Measurements from ENCODE around the gene FNIP2. TPM values are rescaled to one million over a fixed set of nuclear protein-coding genes. Genes with fewer than 3 reads are reported as not detected.
A peak's percentile ranks its signal among the peaks of the same experiment; 100 is the strongest.

Gene FNIP2
- total RNA-seq, result 18.5 TPM
- 10 to 100 TPM in 7 of 8 donors, 1 to 10 TPM in 1; 8.8 to 17.7 (median 13.1) TPM for polyA plus RNA-seq (ENCODE audit: insufficient read depth in 1 of 8, insufficient read length in 8 of 8, low replicate concordance in 1 of 8)
- long read RNA-seq, donor 1, partial matches to known transcripts, result 0 of 1 reads
- long read RNA-seq, donor 1, other reads (novel, unspliced or antisense), result 0 of 1 reads
- long read RNA-seq, donor 2, result 0 reads
- long read RNA-seq, donor 3, result 0 reads
- long read RNA-seq, donor 4, result 0 reads
- long read RNA-seq, donor 5, result 0 reads
- long read RNA-seq, donor 6, result 0 reads
- long read RNA-seq, donor 7, result 0 reads
- long read RNA-seq, donor 8, result 0 reads
- long read RNA-seq, donor 9, result 0 reads
- long read RNA-seq, donor 10, result 0 reads
- long read RNA-seq, donor 11, result 0 reads

DNA sequence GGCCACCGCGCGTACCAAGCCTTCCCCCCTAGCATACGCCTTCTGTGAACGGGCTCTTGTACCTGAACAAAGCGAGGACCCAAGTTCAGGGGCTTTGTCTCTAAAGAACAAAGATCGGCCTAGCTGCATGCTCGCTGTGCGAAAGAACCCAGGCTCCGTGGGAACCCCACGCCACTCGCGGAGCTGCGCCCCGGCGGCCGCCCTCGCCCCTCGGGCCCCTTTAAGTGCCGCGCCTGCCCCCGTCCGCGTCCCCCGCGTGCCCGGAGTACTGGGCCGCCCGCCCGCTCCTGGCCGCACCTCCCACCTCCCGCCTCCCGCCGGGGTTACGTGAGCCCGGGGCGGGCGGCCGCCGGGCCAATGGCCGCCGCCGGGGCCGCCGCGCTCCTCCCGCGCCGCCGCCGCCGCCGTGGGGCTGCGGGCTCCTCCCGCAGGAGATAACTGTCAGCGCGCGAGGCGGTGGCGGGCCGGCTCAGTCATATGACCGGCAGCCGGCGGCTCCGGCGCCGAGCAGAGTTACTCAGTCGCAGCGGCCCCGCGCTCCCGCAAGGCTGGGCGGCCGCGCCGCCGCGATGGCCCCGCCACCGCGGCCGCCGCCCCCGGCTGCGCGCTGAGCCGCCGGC, at the start of gene FNIP2:
Gene FNIP2, plus strand, starts transcription at position 472 of the 620 bp plus-strand sequence. CDS start 187 bp downstream, outside the sequence.
- under 1% methylated on average over 87 of the region's 88 CpGs for WGBS (ENCODE audit: insufficient coverage)
- peak; percentile 91 for DNase-seq
- Histone ChIP-seq H3K36me3 (ENCODE audit: control insufficient read depth, insufficient read depth, low read length) (no peaks in the 10 kb centered on the region), H3K4me1 (ENCODE audit: control insufficient read depth, insufficient read depth, low read length) (peaks cover 5% of the 10 kb centered on the region), H3K4me3 (ENCODE audit: low read length) (peak within 1 kb of the TSS; percentile 63), H3K27me3 (ENCODE audit: control insufficient read depth, insufficient read depth, low read length) (no peaks in the 10 kb centered on the region), H3K27ac (ENCODE audit: low read length) (peak within 1 kb of the TSS; percentile 90), H3K9me3 (replicated peaks; ENCODE audit: control insufficient read depth, low read depth, low read length) (no peaks in the 10 kb centered on the region)

DNA sequence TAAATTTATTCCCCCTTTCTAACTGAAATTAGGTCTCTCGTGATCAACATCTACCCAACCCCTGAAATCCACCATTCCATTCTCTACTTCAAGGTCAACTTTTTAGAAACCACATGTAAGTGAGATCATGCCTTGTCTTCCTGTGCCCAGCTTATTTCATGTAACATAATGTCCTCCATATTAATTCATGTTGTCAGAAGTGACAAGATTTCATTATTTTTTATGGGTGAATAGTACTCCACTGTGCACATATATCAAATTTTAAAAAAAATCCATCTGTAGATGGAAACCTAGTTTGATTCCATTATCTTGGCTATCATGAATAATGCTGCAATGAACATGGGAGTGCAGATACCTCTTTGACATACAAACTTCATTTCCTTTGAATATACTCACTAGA, 47.1 kb upstream of the FNIP2 start:
- Histone ChIP-seq H3K4me1 (ENCODE audit: control insufficient read depth, insufficient read depth, low read length) (peaks cover 4% of the 10 kb centered on the region), H3K4me3 (ENCODE audit: low read length) (no peak overlapping the region), H3K27me3 (ENCODE audit: control insufficient read depth, insufficient read depth, low read length) (no peaks in the 10 kb centered on the region), H3K9me3 (replicated peaks; ENCODE audit: control insufficient read depth, low read depth, low read length) (no peaks in the 10 kb centered on the region), H3K36me3 (ENCODE audit: control insufficient read depth, insufficient read depth, low read length) (peaks cover 26% of the 10 kb centered on the region), H3K27ac (ENCODE audit: low read length) (no peak overlapping the region)
- WGBS (ENCODE audit: insufficient coverage), result no CpG with 5 or more reads among the region's 1 CpG
- no peak for DNase-seq

DNA sequence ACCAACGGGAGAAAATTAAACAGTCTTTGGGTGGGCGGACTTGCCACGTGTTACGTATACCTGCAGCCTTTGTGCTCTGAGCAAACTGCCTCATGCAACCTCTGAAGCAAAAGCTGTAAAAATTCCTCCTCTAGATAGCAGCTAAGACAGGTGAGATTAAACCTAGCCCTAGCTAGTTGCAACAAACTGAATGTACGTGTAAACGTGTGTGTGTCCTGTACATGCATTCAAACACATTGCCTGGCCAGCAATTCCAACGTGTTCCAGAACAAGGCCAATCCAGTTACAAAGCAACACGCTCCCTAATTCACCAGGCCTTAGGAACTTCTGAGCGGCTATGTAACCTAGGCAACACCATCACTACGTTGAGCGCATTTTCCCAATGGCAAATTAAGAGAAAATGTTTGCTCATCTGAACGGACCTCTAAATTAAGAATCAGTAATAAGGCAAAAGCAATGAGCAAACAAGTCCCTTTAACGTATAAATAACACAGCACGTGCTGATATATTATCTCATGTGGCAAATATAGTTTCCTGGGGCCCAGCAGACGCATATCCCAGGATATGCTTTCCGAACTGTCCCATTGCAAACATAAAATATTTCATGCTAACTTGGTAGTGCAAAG, 46.4 kb upstream of the FNIP2 start:
- DNase-seq, result peak; percentile 57

DNA sequence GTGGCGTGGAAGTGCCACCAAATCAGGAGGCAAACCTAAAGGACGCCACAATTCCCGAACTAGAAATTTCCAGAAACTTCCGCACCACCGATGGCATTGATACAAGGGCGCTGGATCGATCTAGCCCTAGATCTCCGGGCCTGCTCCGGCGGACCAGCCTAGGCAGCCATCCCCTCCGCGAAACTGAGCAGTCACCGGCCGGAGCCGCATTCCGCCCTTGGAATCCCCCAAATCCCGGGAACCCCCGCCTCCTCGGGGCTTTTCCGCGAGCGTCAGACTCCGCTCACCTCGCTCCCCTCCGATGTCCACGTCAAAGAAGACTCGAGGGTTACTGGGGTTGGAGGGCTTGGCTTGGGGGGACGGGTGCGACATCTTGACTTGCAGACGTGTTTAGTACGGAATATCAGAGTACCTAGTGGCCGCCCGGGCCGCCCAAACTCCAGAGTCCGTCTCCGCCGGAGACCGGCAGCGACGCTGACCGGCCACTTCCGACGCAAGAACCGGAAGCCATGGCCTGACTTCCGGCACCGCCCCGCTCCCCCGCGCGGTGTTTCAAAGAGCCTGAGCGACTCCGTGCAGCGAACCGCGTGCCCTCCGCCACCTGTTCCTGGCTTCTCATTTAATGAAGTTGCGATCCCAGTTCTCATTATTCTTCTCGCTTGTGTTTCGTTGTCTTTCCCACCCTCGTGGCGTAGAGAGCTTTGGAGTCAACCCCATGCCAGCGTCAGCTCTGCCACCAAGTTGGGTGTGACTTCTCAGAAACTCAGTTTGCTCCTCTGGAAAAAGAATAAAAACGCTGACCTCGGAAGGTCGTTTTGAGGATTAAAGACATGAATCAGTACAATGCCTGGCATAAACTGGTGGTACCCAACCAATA, 45.7 kb upstream of the FNIP2 start, which contains the start of gene PPID:
Gene PPID, minus strand, starts transcription at position 480 of the 877 bp plus-strand sequence. Its CDS starts 108 bp downstream, at position 372.
- Histone ChIP-seq H3K36me3 (ENCODE audit: control insufficient read depth, insufficient read depth, low read length) (peaks cover 16% of the 10 kb centered on the region), H3K9me3 (replicated peaks; ENCODE audit: control insufficient read depth, low read depth, low read length) (no peaks in the 10 kb centered on the region), H3K27ac (ENCODE audit: low read length) (peak within 1 kb of the TSS; percentile 94), H3K4me3 (ENCODE audit: low read length) (peak within 1 kb of the TSS; percentile 95), H3K27me3 (ENCODE audit: control insufficient read depth, insufficient read depth, low read length) (no peaks in the 10 kb centered on the region), H3K4me1 (ENCODE audit: control insufficient read depth, insufficient read depth, low read length) (peaks cover 4% of the 10 kb centered on the region)
- WGBS (ENCODE audit: insufficient coverage), result under 1% methylated on average over 65 of the region's 65 CpGs
- peak; percentile 91 for DNase-seq

More for the DNA sequence above, 46.4 kb upstream of the FNIP2 start:
- H3K4me1 ChIP-seq (ENCODE audit: control insufficient read depth, insufficient read depth, low read length), result peaks cover 4% of the 10 kb centered on the region
- WGBS (ENCODE audit: insufficient coverage), result 2% methylated on average over 6 of the region's 16 CpGs
- no peaks in the 10 kb centered on the region for H3K9me3 ChIP-seq (replicated peaks; ENCODE audit: control insufficient read depth, low read depth, low read length)
- H3K27me3 ChIP-seq (ENCODE audit: control insufficient read depth, insufficient read depth, low read length), result no peaks in the 10 kb centered on the region
- peak overlapping the region; percentile 94 for H3K27ac ChIP-seq (ENCODE audit: low read length)
- peak overlapping the region; percentile 95 for H3K4me3 ChIP-seq (ENCODE audit: low read length)
- H3K36me3 ChIP-seq (ENCODE audit: control insufficient read depth, insufficient read depth, low read length), result peaks cover 22% of the 10 kb centered on the region

DNA sequence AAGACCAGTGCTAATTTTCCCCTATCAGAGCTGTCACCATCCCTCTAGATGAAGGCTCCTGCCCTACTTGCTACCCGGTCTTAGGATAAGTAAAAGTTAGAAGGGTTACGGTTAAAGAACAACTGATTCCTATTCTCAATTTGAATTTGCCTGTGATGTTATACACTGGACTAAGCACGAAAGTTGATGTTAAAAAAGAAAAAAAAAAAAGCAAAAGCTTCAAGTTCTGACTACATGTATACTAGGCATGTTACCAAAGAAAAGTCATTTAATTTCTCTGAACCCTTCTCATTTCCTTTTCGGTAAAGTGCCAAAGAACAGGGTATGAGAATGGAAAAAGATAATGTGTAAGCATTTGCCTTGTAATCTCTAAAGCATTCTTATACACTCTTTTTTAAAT, 44.2 kb upstream of the FNIP2 start:
- H3K4me3 ChIP-seq (ENCODE audit: low read length), result no peak overlapping the region
- no peak for DNase-seq
- H3K27me3 ChIP-seq (ENCODE audit: control insufficient read depth, insufficient read depth, low read length), result peaks cover 2% of the 10 kb centered on the region
- peaks cover 4% of the 10 kb centered on the region for H3K4me1 ChIP-seq (ENCODE audit: control insufficient read depth, insufficient read depth, low read length)
- no peak overlapping the region for H3K27ac ChIP-seq (ENCODE audit: low read length)
- no peaks in the 10 kb centered on the region for H3K9me3 ChIP-seq (replicated peaks; ENCODE audit: control insufficient read depth, low read depth, low read length)
- H3K36me3 ChIP-seq (ENCODE audit: control insufficient read depth, insufficient read depth, low read length), result peaks cover 7% of the 10 kb centered on the region
- no CpG with 5 or more reads among the region's 4 CpGs for WGBS (ENCODE audit: insufficient coverage)

DNA sequence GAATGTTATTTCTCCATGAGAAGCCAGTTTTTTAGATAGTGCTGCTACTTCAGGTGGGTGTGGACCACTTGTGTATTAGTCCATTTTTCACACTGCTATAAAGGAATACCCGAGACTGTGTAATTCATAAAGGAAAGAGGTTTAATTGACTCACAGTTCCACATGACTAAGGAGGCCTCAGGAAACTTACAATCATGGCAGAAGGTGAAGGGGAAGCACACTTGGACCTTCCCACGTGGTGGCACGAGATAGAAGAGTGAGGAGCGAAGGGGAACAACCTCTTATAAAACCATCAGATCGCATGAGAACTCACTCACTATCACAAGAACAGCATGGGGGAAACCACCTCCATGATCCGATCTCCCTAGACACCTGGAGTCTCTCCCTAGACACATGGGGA, 42.2 kb upstream of the FNIP2 start:
- Histone ChIP-seq H3K9me3 (replicated peaks; ENCODE audit: control insufficient read depth, low read depth, low read length) (no peaks in the 10 kb centered on the region), H3K27me3 (ENCODE audit: control insufficient read depth, insufficient read depth, low read length) (peaks cover 2% of the 10 kb centered on the region), H3K27ac (ENCODE audit: low read length) (no peak overlapping the region), H3K36me3 (ENCODE audit: control insufficient read depth, insufficient read depth, low read length) (no peaks in the 10 kb centered on the region), H3K4me3 (ENCODE audit: low read length) (no peak overlapping the region), H3K4me1 (ENCODE audit: control insufficient read depth, insufficient read depth, low read length) (peaks cover 4% of the 10 kb centered on the region)
- no CpG with 5 or more reads among the region's 6 CpGs for WGBS (ENCODE audit: insufficient coverage)
- no peak for DNase-seq

DNA sequence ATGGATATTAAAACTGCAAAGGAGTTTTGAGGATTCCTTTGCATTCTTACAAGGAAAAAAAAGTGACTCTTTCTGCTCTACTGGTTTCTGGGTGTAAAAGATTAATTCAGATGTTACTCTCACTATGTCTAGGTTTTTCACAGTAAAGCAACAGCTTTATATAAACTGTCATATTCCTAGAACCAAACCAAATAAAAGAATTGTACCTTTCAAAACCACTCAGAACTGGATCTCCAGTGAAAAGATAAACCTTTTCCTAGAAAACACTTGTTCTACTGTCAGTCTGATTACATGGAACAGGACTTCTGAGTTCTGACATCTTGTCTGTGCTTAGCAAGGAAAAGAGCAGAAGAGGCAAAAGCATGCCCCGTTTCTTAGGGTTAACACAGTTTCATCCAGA, 40.6 kb upstream of the FNIP2 start:
- no CpG with 5 or more reads among the region's 1 CpG for WGBS (ENCODE audit: insufficient coverage)
- no peak for DNase-seq
- no peak overlapping the region for H3K27ac ChIP-seq (ENCODE audit: low read length)
- H3K4me3 ChIP-seq (ENCODE audit: low read length), result no peak overlapping the region
- H3K9me3 ChIP-seq (replicated peaks; ENCODE audit: control insufficient read depth, low read depth, low read length), result no peaks in the 10 kb centered on the region
- no peaks in the 10 kb centered on the region for H3K4me1 ChIP-seq (ENCODE audit: control insufficient read depth, insufficient read depth, low read length)
- H3K27me3 ChIP-seq (ENCODE audit: control insufficient read depth, insufficient read depth, low read length), result peaks cover 2% of the 10 kb centered on the region
- no peaks in the 10 kb centered on the region for H3K36me3 ChIP-seq (ENCODE audit: control insufficient read depth, insufficient read depth, low read length)

DNA sequence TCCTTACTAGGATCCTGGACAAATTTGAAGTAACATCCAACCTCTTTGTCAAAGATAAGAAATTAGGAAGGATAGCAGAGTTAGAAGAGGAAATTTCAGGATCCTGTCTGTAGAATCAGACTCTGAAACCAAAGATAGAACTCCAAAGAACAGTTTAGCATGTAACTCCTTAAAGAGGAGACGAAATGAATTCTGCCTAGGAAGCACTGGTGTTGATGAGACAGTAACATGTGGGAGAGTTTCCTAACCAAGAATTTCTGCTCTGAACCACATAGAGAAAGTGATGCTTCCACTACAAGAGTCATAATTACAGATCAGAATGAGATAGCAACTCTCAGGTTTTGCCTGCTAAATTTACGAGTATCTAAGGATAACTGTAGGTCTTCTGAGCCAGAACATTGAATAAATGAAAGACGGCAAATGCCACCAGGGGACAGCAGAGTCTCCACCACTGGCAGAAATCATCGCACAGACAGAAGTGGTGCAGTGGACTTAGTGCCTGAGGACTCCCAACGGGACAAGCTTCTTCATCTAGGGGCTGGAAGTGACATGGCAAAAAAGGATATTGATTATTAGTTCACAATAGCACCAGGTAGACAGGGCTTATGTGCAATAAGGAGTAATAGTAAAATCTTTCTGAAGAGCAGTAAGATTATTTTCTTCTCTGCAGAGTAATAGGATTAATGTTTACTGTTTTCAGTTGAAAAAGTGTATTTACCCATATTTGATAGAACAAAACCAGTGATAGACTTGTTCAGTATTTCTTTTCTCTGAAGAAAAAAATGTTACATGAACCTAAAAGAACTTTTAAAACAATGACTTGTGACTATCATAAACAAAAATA, 38.9 kb upstream of the FNIP2 start:
- WGBS (ENCODE audit: insufficient coverage), result 19% methylated on average over 3 of the region's 5 CpGs
- DNase-seq, result peak; percentile 70
- Histone ChIP-seq H3K4me1 (ENCODE audit: control insufficient read depth, insufficient read depth, low read length) (no peaks in the 10 kb centered on the region), H3K4me3 (ENCODE audit: low read length) (no peak overlapping the region), H3K36me3 (ENCODE audit: control insufficient read depth, insufficient read depth, low read length) (no peaks in the 10 kb centered on the region), H3K27ac (ENCODE audit: low read length) (no peak overlapping the region), H3K27me3 (ENCODE audit: control insufficient read depth, insufficient read depth, low read length) (peaks cover 2% of the 10 kb centered on the region), H3K9me3 (replicated peaks; ENCODE audit: control insufficient read depth, low read depth, low read length) (no peaks in the 10 kb centered on the region)

DNA sequence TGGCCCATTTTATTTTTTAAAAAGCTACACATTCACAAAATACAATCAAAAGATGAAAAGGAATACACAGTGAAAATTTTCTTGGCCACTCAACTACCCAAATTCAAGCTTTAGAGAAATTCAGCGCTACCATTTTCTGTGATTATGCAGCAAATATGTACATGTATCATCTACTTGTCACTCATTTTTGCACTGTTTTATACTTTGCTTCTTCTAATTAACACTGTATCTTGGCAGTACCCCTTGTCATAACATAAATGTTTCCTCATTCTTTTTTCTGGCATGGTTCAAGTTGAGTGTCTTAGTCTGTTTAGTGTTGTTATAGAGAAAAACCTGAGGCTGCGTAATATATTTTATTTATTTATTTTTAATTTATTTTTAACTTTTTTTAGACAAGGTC, 30.0 kb upstream of the FNIP2 start:
- no CpG with 5 or more reads among the region's 2 CpGs for WGBS (ENCODE audit: insufficient coverage)
- Histone ChIP-seq H3K9me3 (replicated peaks; ENCODE audit: control insufficient read depth, low read depth, low read length) (no peaks in the 10 kb centered on the region), H3K4me1 (ENCODE audit: control insufficient read depth, insufficient read depth, low read length) (no peaks in the 10 kb centered on the region), H3K27ac (ENCODE audit: low read length) (no peak overlapping the region), H3K36me3 (ENCODE audit: control insufficient read depth, insufficient read depth, low read length) (no peaks in the 10 kb centered on the region), H3K4me3 (ENCODE audit: low read length) (no peak overlapping the region), H3K27me3 (ENCODE audit: control insufficient read depth, insufficient read depth, low read length) (no peaks in the 10 kb centered on the region)
- no peak for DNase-seq
